Large intestine (tissue), 3 donors: ENCODE measurements around the gene LRP2BP. TPM values are rescaled to one million over a fixed set of nuclear protein-coding genes. Genes with fewer than 3 reads are reported as not detected.

Experiments used
- DNase-seq, 2 donors: peaks; one replicate each; pipeline versions ENCODE4 v3.0.0 to v3.0.0-alpha.2; 2013
- H3K27ac ChIP-seq: one replicate; pipeline ENCODE4 v1.5.1; 2013; ENCODE audit warnings: low read length
- H3K27me3 ChIP-seq: 2 replicates; pipeline ENCODE4 v1.6.1; 2013; ENCODE audit warnings: low read length; ENCODE audit not compliant: control insufficient read depth, insufficient read depth
- H3K36me3 ChIP-seq: 2 replicates; pipeline ENCODE4 v1.6.1; 2013; ENCODE audit warnings: low read length; ENCODE audit not compliant: control insufficient read depth, insufficient read depth
- H3K4me1 ChIP-seq: one replicate; pipeline ENCODE4 v1.6.1; 2013; ENCODE audit warnings: low read length; ENCODE audit not compliant: control insufficient read depth, insufficient read depth
- H3K4me3 ChIP-seq: one replicate; pipeline ENCODE4 v1.5.1; 2013; ENCODE audit warnings: low read length
- H3K9me3 ChIP-seq: one replicate; pipeline ENCODE4 v1.6.1; 2013; ENCODE audit warnings: mild to moderate bottlenecking, low read depth, low read length, moderate library complexity; ENCODE audit not compliant: control insufficient read depth
- WGBS: methylation state at CpG from one replicate; pipeline ENCODE4 v1.1.5; 2013; ENCODE audit warnings: low lambda C conversion rate; ENCODE audit not compliant: insufficient coverage; 5-methylcytosine and 5-hydroxymethylcytosine counted together
- polyA plus RNA-seq: library from polyadenylated mRNA; unstranded; fragments of 120-200 nt; gene quantifications from one replicate; pipeline ENCODE4 v1.2.1, GENCODE V29; 2013

The LRP2BP gene
- polyA plus RNA-seq, 1 donor: 2.6 TPM

DNA sequence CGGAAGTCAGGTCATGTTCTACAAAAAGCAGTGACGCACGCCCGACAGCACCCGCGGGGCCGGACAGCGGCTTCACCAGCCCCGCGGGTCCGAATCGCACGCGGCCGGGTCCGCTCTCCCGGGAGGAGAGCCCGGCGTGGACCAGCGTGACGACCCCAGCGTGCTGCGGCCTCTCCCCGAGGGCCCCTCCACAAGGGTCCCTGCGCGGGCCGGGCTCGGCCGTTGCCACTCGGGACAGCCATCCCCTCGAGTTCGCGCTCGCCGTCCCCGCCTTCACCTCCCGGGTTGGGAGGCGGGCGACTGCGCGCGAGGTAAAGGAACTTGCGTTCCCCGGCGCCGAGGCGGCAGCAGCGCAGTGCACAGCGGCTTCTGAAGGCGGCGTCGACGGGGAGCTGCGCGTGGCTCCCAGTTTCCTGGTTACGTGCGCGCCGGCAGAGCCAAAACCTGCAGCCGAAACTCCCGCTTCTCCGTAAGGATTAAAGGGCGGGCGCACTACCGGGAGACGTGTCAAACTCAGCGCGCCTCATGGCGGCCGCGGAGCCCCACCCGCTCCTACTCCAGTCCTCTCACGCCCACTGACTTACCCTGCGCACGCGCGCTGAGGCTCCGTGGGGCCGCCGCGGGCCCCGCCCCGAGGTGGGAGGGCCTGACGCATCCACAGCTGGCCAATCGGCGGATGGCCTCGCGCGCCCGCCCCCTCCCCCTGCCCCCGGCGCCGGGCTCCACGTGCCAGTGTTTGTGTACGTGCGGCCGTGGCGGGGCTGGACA, 416 bp upstream of the LRP2BP start:
- H3K27ac ChIP-seq: peak overlapping the region; percentile 100
- peak; percentile 99 for DNase-seq
- H3K4me1 ChIP-seq: peaks cover 6% of the 10 kb centered on the region
- no peaks in the 10 kb centered on the region for H3K9me3 ChIP-seq
- H3K36me3 ChIP-seq: peaks cover 11% of the 10 kb centered on the region
- no peaks in the 10 kb centered on the region for H3K27me3 ChIP-seq
- H3K4me3 ChIP-seq: peak overlapping the region; percentile 89
- WGBS: no CpG with 5 or more reads among the region's 98 CpGs

DNA sequence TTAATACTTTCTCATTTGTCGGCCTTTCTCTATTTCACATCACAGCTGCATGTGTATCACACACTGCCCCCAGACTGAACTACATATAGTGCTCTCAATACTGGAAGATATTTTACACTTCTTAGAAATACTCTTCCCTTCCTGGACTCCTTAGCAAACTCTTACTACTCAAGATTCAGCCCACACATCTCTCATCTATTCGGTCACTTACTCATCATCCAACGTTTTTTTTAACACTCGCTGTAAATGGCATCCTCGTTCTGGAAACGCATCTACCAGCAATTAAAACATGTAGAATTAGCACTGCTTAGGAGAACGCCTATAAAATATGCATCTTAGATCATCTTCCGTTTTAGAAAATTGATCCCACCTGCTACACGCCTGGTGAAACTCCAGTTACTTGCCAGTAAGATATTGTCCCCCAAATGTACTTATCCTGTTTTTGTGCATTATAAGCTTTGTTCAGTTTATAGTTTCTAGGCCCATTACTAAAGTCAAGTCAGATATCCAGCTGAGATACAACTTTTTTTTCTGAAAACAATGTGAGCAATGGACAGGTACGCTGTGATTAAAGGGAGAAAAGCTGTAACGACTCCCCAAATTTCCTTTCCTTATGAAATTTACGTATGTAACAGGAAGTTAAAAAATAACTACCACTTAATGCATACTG, 1.0 kb downstream of the LRP2BP start:
- 74% methylated on average over 6 of the region's 12 CpGs for WGBS
- no peak for DNase-seq
- Histone ChIP-seq H3K4me1 (peaks cover 6% of the 10 kb centered on the region), H3K9me3 (no peaks in the 10 kb centered on the region), H3K4me3 (no peak overlapping the region), H3K27me3 (no peaks in the 10 kb centered on the region), H3K27ac (no peak overlapping the region), H3K36me3 (peaks cover 6% of the 10 kb centered on the region)

DNA sequence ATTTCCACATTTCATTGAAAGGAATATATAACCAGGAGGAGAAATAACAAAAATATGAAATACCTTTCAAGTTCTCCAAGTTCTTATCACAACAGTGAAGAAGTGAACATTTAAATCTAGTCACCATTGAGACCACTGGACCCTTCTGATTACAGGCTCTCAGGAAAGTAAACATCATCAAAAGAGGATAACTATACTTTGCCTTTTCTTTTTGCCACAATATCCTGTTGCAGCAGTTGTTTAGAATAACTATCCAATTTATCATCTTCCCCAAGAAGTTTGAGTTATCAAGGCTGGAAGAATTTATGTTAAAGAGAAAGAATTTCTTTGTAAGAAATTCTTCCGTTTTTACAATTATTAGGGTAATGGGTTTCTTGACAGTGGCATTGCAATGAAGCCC, 3.6 kb downstream of the LRP2BP start:
- Histone ChIP-seq H3K36me3 (no peaks in the 10 kb centered on the region), H3K27me3 (no peaks in the 10 kb centered on the region), H3K9me3 (no peaks in the 10 kb centered on the region), H3K4me1 (no peaks in the 10 kb centered on the region), H3K4me3 (no peak overlapping the region), H3K27ac (no peak overlapping the region)
- WGBS: 100% methylated on average over 1 of the region's 1 CpG
- DNase-seq: no peak

DNA sequence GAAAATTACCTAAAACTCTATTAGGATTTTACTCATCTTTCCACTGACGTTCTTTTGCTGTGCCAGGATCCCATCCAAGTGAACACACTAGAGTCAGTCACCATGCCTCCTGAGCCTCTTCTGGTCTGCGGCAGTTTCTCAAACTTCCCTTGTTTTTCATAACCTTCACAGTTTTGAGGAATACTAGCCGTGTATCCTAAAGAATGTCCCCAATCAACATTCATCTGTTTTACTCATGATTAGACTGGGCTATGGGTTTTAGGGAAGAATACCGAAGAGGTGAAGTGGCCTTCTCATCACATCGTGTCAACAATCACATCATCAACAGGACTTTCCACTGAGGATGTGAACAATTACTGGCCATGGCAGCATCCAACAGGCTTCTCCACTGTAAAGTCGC, 4.8 kb downstream of the LRP2BP start:
- Histone ChIP-seq H3K4me3 (no peak overlapping the region), H3K4me1 (no peaks in the 10 kb centered on the region), H3K27ac (no peak overlapping the region), H3K27me3 (no peaks in the 10 kb centered on the region), H3K9me3 (no peaks in the 10 kb centered on the region), H3K36me3 (no peaks in the 10 kb centered on the region)
- 100% methylated on average over 1 of the region's 6 CpGs for WGBS
- DNase-seq: no peak

DNA sequence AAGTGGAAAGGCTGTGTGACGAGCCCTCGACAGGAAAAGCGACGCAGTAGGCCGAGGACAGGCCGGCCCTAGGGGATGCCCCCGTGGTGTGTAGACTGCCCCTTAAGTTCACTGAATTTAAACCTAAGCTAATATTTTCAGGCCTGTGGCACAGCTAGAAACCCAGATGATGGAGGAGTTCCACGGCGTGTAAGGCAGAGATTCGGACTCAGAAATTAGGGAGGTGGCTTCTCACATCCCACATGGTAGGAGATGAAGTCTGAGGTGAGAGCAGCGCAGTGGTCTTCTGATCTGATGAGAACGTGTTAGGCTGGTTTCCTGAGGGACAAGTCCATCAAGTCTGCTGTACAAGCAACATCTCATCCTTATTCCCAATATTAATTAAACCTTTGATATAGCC, 7.8 kb downstream of the LRP2BP start:
- H3K27ac ChIP-seq: no peak overlapping the region
- no peaks in the 10 kb centered on the region for H3K9me3 ChIP-seq
- H3K4me1 ChIP-seq: no peaks in the 10 kb centered on the region
- H3K4me3 ChIP-seq: no peak overlapping the region
- DNase-seq: no peak
- H3K27me3 ChIP-seq: no peaks in the 10 kb centered on the region
- 96% methylated on average over 3 of the region's 12 CpGs for WGBS
- no peaks in the 10 kb centered on the region for H3K36me3 ChIP-seq

DNA sequence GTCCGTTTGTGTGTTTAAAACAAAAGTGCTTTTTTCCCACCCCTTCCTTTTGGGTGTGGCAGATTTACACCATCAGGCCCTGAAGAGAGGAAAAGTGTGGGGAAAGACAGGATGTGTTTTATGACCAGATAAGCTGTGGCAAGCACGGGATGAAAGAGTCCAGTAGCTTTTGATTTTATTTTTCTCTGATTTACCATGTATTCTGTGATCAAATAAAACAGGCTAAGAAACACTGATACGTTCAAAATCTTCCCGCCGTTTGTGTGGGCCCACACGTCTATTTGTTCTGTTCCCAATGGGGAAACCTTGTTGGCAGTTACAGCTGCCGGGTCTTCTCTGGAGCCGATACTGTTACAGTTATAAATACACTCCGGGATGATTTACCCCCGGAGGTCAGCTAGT, 10.8 kb downstream of the LRP2BP start:
- Histone ChIP-seq H3K9me3 (no peaks in the 10 kb centered on the region), H3K4me3 (no peak overlapping the region), H3K27ac (no peak overlapping the region), H3K4me1 (no peaks in the 10 kb centered on the region), H3K36me3 (no peaks in the 10 kb centered on the region), H3K27me3 (no peaks in the 10 kb centered on the region)
- WGBS: 17% methylated on average over 2 of the region's 10 CpGs
- peak in 1 of 2 donors; percentile 25 for DNase-seq

DNA sequence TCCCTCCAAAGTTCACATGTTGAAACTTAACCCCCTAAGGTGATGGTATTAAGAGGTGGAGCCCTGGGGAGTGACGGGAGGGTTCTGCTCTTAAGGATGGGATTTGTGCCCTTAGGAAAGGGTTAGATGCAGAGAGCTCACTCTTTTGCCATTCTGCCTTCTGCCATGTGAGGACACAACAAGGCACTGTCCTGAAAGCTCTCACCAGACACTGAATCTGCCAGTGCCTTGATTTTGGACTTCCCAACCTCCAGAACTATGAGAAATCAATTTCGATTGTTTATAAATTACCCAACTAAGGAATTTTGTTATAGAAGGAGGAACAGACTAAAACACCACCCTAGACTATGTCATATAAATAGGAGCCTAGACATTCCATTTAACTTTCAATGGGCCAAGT, 11.7 kb downstream of the LRP2BP start:
- Histone ChIP-seq H3K27me3 (no peaks in the 10 kb centered on the region), H3K9me3 (no peaks in the 10 kb centered on the region), H3K27ac (no peak overlapping the region), H3K36me3 (no peaks in the 10 kb centered on the region), H3K4me3 (no peak overlapping the region), H3K4me1 (no peaks in the 10 kb centered on the region)
- no peak for DNase-seq
- WGBS: no CpG with 5 or more reads among the region's 2 CpGs

DNA sequence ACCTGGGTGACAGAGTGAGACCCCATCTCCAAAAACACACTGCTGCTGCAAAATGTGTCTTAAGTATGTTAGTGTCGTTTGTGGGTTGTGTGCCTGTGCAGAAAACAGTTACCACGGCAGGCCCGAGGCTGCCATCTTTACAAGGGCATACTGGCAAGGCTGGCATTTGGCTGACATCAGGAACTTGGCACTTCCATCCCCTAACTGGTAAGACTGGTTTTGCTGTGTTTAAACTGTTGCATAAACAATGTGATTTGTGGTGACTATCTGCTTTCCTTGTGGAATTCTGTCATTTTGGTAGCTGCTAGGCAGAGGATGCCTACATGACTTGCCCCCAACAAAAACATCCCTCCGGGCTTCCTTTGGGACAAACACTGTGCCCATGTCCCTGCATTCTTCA, 12.3 kb downstream of the LRP2BP start:
- Histone ChIP-seq H3K27me3 (no peaks in the 10 kb centered on the region), H3K27ac (no peak overlapping the region), H3K4me1 (no peaks in the 10 kb centered on the region), H3K4me3 (no peak overlapping the region), H3K36me3 (no peaks in the 10 kb centered on the region), H3K9me3 (no peaks in the 10 kb centered on the region)
- no peak for DNase-seq
- WGBS: no CpG with 5 or more reads among the region's 4 CpGs

DNA sequence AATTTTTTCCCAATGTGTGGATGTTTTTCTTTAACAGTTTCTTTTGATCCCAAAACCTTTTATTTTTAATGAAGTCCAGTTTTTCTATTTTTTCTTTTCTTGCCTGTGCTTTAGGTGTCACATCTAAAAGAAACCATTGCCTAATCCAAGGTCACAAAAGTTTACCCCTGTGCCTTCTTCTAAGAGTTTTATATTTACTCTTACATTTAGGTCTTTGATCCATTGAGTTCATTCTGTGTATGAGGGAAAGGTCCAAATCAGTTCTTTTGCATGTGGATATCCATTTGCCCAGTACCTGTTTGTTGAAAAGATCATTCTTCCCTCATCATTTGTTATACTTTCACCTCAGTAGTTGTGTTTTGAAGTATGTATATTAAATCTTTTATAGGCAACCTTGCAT, 13.0 kb downstream of the LRP2BP start:
- no peaks in the 10 kb centered on the region for H3K4me1 ChIP-seq
- H3K27me3 ChIP-seq: no peaks in the 10 kb centered on the region
- no peaks in the 10 kb centered on the region for H3K36me3 ChIP-seq
- no peaks in the 10 kb centered on the region for H3K9me3 ChIP-seq
- DNase-seq: no peak
- H3K4me3 ChIP-seq: no peak overlapping the region
- no peak overlapping the region for H3K27ac ChIP-seq

DNA sequence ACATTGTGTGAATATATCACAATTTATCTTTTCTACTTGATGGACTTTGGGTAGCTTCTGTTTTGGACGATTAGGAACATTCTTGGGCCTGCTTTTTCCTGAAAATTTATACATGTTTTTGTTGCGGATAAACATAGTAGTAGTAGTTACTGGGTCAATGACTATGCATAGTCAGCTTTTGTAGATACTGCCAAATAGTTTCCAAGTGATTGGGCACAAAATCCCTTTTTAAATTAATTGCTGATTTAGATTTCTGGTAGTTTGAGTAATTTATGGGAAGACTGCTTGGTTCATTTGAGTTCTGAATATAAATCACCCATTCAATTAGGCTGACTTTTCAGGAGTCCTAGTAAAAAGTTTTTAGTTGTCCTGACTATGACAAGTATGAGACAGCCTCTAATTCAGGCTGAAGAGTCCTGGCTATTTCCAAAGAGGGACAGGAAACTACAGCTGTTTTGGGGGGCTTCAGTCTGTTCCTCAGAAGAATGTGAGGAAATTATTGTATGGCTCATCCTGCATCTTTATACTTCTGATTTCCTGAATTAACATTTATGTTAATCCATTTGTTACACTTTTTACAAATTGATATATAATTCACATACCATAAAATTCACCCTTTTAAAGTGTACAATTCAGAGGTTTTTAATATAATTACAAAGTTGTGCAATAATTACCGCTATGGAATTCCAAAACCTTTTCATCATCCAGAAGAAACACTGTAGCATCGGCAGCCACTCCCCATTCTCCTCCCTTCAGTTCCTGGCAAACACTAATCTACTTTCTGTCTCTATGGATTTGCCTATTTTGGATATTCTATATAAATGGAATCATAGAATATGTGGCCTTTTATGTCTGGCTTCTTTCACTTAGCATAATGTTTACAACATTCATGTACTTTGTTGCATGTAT, 14.2 kb downstream of the LRP2BP start:
- Histone ChIP-seq H3K9me3 (no peaks in the 10 kb centered on the region), H3K27ac (no peak overlapping the region)
- WGBS: no CpG with 5 or more reads among the region's 4 CpGs

More for the DNA sequence above, 14.2 kb downstream of the LRP2BP start:
- Histone ChIP-seq H3K4me3 (no peak overlapping the region), H3K27me3 (no peaks in the 10 kb centered on the region), H3K36me3 (no peaks in the 10 kb centered on the region), H3K4me1 (no peaks in the 10 kb centered on the region)
- no peak for DNase-seq
